Fibroblast of lung (primary cell): ENCODE results near the gene SF3B4. TPM values are rescaled to one million over a fixed set of nuclear protein-coding genes. Genes with fewer than 3 reads are reported as not detected.

ENCODE experiments used
- DNase-seq, 2 donors: peaks; one replicate each; pipeline versions ENCODE4 v3.0.0 to v3.0.0-alpha.2; 2010; ENCODE audit warnings: low read depth in 2 of 2
- H2AFZ ChIP-seq: 2 replicates; pipeline ENCODE4 v1.5.1; 2012; ENCODE audit warnings: low read length, control low read depth, inconsistent platforms
- H3K27ac ChIP-seq: 2 replicates; pipeline ENCODE4 v1.5.1; 2011; ENCODE audit warnings: low read length, control low read depth; ENCODE audit not compliant: insufficient read depth
- H3K27me3 ChIP-seq: 2 replicates; pipeline ENCODE4 v1.5.1; 2011; ENCODE audit warnings: mild to moderate bottlenecking, low read length; ENCODE audit not compliant: control insufficient read depth, insufficient read depth
- H3K36me3 ChIP-seq: 2 replicates; pipeline ENCODE4 v1.5.1; 2011; ENCODE audit warnings: low read length; ENCODE audit not compliant: control insufficient read depth, insufficient read depth
- H3K4me1 ChIP-seq: 2 replicates; pipeline ENCODE4 v1.5.1; 2011; ENCODE audit warnings: low read length; ENCODE audit not compliant: control insufficient read depth, insufficient read depth; ENCODE audit errors: extremely low read depth
- H3K4me2 ChIP-seq: 2 replicates; pipeline ENCODE4 v1.5.1; 2011; ENCODE audit warnings: low read length, control low read depth; ENCODE audit not compliant: insufficient read depth; ENCODE audit errors: extremely low read depth
- H3K4me3 ChIP-seq, 4 experiments: fragments of 200-600 bp in 1 of 4; sonication (generic) in 1 of 4; replicated peaks in 1 of 4; 2 replicates each; pipeline ENCODE4 v1.5.1; 2011 to 2016; ENCODE audit warnings: low read length in 4 of 4, low read depth in 3 of 4, mild to moderate bottlenecking in 3 of 4, control low read depth in 2 of 4, inconsistent platforms in 1 of 4, mixed read lengths in 1 of 4; ENCODE audit not compliant: insufficient read depth in 1 of 4; ENCODE audit errors: control extremely low read depth in 1 of 4
- H3K79me2 ChIP-seq: 2 replicates; pipeline ENCODE4 v1.5.1; 2012; ENCODE audit warnings: mild to moderate bottlenecking, low read length, inconsistent platforms; ENCODE audit not compliant: control insufficient read depth, insufficient read depth
- H3K9ac ChIP-seq: 2 replicates; pipeline ENCODE4 v1.5.1; 2011; ENCODE audit warnings: mild to moderate bottlenecking, low read length, control low read depth; ENCODE audit not compliant: insufficient read depth
- H3K9me3 ChIP-seq: 2 replicates; pipeline ENCODE4 v1.5.1; 2012; ENCODE audit warnings: low read depth, low read length; ENCODE audit not compliant: control insufficient read depth, insufficient read depth
- H4K20me1 ChIP-seq: 2 replicates; pipeline ENCODE4 v1.5.1; 2011; ENCODE audit warnings: low read length; ENCODE audit not compliant: control insufficient read depth, insufficient read depth; ENCODE audit errors: extremely low read depth
- CTCF ChIP-seq, 2 donors: IDR thresholded peaks in 1 of 2; conservative IDR thresholded peaks in 1 of 2; 1 replicate in 1 of 2; 2 replicates in 1 of 2; pipeline ENCODE4 v1.5.1; 2011 to 2012; ENCODE audit warnings: low read length in 2 of 2, control low read depth in 1 of 2, inconsistent platforms in 1 of 2, low read depth in 1 of 2, mild to moderate bottlenecking in 1 of 2
- EZH2 ChIP-seq: IDR thresholded peaks from 2 replicates; pipeline ENCODE4 v1.5.1; 2012; ENCODE audit warnings: low read length, control low read depth, mild to moderate bottlenecking; ENCODE audit errors: missing control alignments
- polyA plus RNA-seq, 2 donors: library from polyadenylated mRNA; depleted of rRNA in 1 of 2; stranded (reverse) in 1 of 2; unstranded in 1 of 2; fragments of >200 nt; gene quantifications; 2 replicates each; pipeline ENCODE4 v1.2.1, GENCODE V29; 2011 to 2012; ENCODE audit warnings: missing spikeins in 1 of 2
- total RNA-seq: library from RNA; depleted of rRNA; stranded (reverse); fragments of >200 nt; gene quantifications from 2 replicates; pipeline ENCODE4 v1.2.1, GENCODE V29; 2014

Gene SF3B4
- total and polyA plus RNA-seq, 2 donors (not counting 1 experiment from before 2014, with no cell fraction given), result 9.9 to 29.9 TPM

DNA sequence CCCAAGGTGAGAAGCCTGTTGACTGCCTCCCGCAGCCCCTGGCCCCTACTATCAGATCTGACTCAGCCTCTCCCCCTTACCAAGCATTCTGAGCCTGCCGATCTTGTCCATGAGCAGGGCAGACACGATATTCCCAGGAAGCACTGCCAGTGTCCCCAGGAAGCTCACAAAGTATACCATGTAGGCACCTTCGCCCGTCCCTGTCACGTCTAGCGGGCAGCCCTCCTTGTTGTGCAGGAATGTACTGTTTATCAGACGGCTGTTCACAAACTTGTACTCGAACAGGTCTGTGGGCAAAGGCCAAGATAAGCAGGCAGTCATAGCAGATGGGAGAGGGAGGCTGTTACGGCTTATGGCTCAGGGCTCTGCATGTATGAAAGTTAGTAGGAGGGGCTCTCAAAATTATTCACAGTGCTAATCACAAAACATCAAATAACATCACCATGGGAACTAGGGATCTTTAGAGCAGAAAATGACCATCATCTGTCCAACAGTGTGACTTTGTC is 21.0 kb downstream of the SF3B4 start:
- Histone ChIP-seq H2AFZ (no peak overlapping the region), H3K27me3 (no peaks in the 10 kb centered on the region), H3K36me3 (peaks cover 12% of the 10 kb centered on the region), H3K4me1 (no peaks in the 10 kb centered on the region), H4K20me1 (no peaks in the 10 kb centered on the region), H3K9ac (no peak overlapping the region), H3K4me2 (no peak overlapping the region), H3K9me3 (no peaks in the 10 kb centered on the region), H3K4me3 (no peak overlapping the region), H3K27ac (no peak overlapping the region), H3K79me2 (no peaks in the 10 kb centered on the region)
- TF ChIP-seq CTCF (conservative IDR thresholded peaks at IDR 0.05 in 1 of 2, IDR thresholded peaks at IDR 0.05 in 1 of 2; ENCODE audit: low read depth in 1 of 2, low read length in 2 of 2) (no peak), EZH2 (no peak)
- DNase-seq, result no peak

- H3K9ac ChIP-seq, result no peak overlapping the region
- TF ChIP-seq EZH2 (no peak), CTCF (conservative IDR thresholded peaks at IDR 0.05 in 1 of 2, IDR thresholded peaks at IDR 0.05 in 1 of 2; ENCODE audit: low read depth in 1 of 2, low read length in 2 of 2) (no peak)
- no peaks in the 10 kb centered on the region for H3K27me3 ChIP-seq
- no peak for DNase-seq
- H3K4me1 ChIP-seq, result no peaks in the 10 kb centered on the region
- H3K27ac ChIP-seq, result no peak overlapping the region
- no peaks in the 10 kb centered on the region for H4K20me1 ChIP-seq
- H3K4me3 ChIP-seq, result no peak overlapping the region
- no peak overlapping the region for H3K4me2 ChIP-seq
- H2AFZ ChIP-seq, result no peak overlapping the region
- no peaks in the 10 kb centered on the region for H3K79me2 ChIP-seq
- peaks cover 8% of the 10 kb centered on the region for H3K36me3 ChIP-seq
- H3K9me3 ChIP-seq, result no peaks in the 10 kb centered on the region
Observed at GRCh38 chr1:149903836-149904491, 23.6 kb downstream of the SF3B4 start.

DNA sequence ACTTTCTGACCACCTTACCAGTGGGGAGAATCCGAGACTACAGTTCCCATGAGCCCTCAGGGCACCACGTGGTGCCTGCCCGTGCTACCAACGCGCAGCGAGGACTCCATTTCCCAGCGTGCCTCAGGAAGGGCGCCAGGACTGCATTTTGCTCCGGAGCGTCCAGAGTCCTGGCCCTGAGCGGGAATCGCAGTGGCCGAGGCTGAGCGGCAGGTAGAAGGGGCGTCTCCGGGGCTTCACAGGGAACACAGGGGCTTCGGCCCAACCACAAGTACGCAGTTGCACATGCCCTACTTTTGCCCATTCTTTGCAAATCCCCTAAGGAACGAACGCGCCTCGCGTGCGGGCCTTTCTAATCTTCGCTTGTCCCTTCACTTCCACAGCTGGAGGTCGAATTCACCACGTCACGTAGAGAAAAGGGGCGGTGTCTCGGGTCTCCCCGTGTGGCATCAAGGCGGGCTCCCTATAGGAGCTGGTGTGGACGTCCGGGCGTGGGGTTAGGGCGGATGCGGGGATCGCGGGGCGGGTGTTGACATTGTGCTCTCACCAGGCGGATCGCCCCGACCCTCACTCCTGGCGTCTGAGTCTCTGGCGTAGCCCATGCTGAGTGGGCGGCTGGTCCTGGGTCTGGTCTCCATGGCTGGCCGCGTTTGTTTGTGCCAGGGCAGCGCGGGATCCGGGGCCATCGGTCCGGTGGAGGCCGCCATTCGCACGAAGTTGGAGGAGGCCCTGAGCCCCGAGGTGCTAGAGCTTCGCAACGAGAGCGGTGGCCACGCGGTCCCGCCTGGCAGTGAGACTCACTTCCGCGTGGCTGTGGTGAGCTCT is 27.9 kb downstream of the SF3B4 start, which contains the start of gene BOLA1:
Gene BOLA1 (plus strand): TSS at position 109 of the 825 bp plus-strand sequence. CDS start 492 bp downstream, at position 601.
- Histone ChIP-seq H3K79me2 (no peaks in the 10 kb centered on the region), H3K4me3 (peak within 1 kb of the TSS; percentile 46 to 76 (median 58)), H3K27ac (peak within 1 kb of the TSS; percentile 80), H3K9ac (peak within 1 kb of the TSS; percentile 72), H3K4me2 (peak within 1 kb of the TSS; percentile 84), H3K4me1 (no peaks in the 10 kb centered on the region), H3K27me3 (no peaks in the 10 kb centered on the region), H2AFZ (peak within 1 kb of the TSS; percentile 90), H3K9me3 (no peaks in the 10 kb centered on the region), H4K20me1 (no peaks in the 10 kb centered on the region), H3K36me3 (peaks cover 2% of the 10 kb centered on the region)
- no peak for TF ChIP-seq CTCF (conservative IDR thresholded peaks at IDR 0.05 in 1 of 2, IDR thresholded peaks at IDR 0.05 in 1 of 2; ENCODE audit: low read depth in 1 of 2, low read length in 2 of 2)
- no peak for TF ChIP-seq EZH2
- peak; percentile 90 to 91 for DNase-seq
